Stomach (tissue), 9 donors: ENCODE data around the gene CNDP2. TPM values are rescaled to one million over a fixed set of nuclear protein-coding genes. Genes with fewer than 3 reads are reported as not detected.
A peak's percentile ranks its signal among the peaks of the same experiment; 100 is the strongest.
"Not testable (repeated sequence)": the region's sequence is repeated elsewhere in the genome, so short reads cannot be mapped to it uniquely, and the experiment has no call there.

ENCODE experiments used
- DNase-seq, 2 donors: peaks; one replicate each; pipeline versions ENCODE4 v3.0.0 to v3.0.0-alpha.2; 2013 to 2019
- H3K27ac ChIP-seq, 5 donors: fragments of 200-600 bp in 4 of 5; sonication (generic) in 4 of 5; one replicate each; pipeline ENCODE4 v1.5.1; 2013 to 2019; ENCODE audit warnings: mild to moderate bottlenecking in 1 of 5, moderate library complexity in 1 of 5
- H3K27me3 ChIP-seq, 3 donors: fragments of 200-600 bp; sonication (generic); one replicate each; pipeline ENCODE4 v1.5.1; 2017 to 2019; ENCODE audit warnings: mixed run types in 1 of 3
- H3K36me3 ChIP-seq, 4 donors: fragments of 200-600 bp; sonication (generic); 1 replicate in 3 of 4; 2 replicates in 1 of 4; pipeline ENCODE4 v1.5.1; 2016 to 2019
- H3K4me1 ChIP-seq, 4 donors: fragments of 200-600 bp; sonication (generic); one replicate each; pipeline ENCODE4 v1.5.1; 2016 to 2019
- H3K4me3 ChIP-seq, 4 donors: fragments of 200-600 bp; sonication (generic) in 3 of 4; one replicate each; pipeline ENCODE4 v1.5.1; 2016 to 2019; ENCODE audit warnings: mild to moderate bottlenecking in 1 of 4
- H3K9me3 ChIP-seq, 4 donors: fragments of 200-600 bp; sonication (generic); one replicate each; pipeline ENCODE4 v1.5.1; 2016 to 2019
- CTCF ChIP-seq, 7 experiments: fragments of 450-650 bp in 4 of 7; fragments of 200-600 bp in 3 of 7; sonication (generic) in 3 of 7; IDR thresholded peaks; one replicate each; pipeline ENCODE4 v1.5.1; 2016 to 2019; ENCODE audit warnings: antibody characterized with exemption in 7 of 7, control low read depth in 2 of 7, mild to moderate bottlenecking in 1 of 7
- EP300 ChIP-seq: sonication (generic); formaldehyde crosslinking; IDR thresholded peaks from one replicate; pipeline ENCODE4 v1.6.1; 2017; ENCODE audit warnings: antibody characterized with exemption
- POLR2A ChIP-seq, 4 donors: fragments of 450-650 bp; IDR thresholded peaks; one replicate each; pipeline ENCODE4 v1.6.1; 2016; ENCODE audit warnings: antibody characterized with exemption in 4 of 4, control low read depth in 2 of 4, mild to moderate bottlenecking in 1 of 4, moderate library complexity in 1 of 4
- POLR2AphosphoS5 ChIP-seq, 3 donors: sonication (generic); formaldehyde crosslinking; IDR thresholded peaks; one replicate each; pipeline ENCODE4 v1.6.1; 2016; ENCODE audit warnings: antibody characterized with exemption in 3 of 3
- WGBS, 5 donors: extraction: QIAGEN DNeasy Blood & Tissue Kit in 3 of 5; methylation state at CpG; one replicate each; pipeline versions ENCODE4 v1.1.5 to v1.1.7; 2013 to 2018; 5-methylcytosine and 5-hydroxymethylcytosine counted together
- intact Hi-C: fragments of 100-400 bp; cut with DNase I; formaldehyde crosslinking; loops from one replicate; pipeline ENCODE4 v1.15.1; 2023; ENCODE audit warnings: low total_unique reads
- polyA plus RNA-seq, 3 donors: library from polyadenylated mRNA; stranded (reverse); fragments of 200-250 nt; gene quantifications; one replicate each; pipeline ENCODE4 v1.2.3, GENCODE V29; 2013
- total RNA-seq, 5 donors: library from RNA; depleted of rRNA; stranded (reverse); fragments of >200 nt; gene quantifications; one replicate each; pipeline versions ENCODE4 v1.1.0 to v1.2.3, GENCODE V29; 2014 to 2016
- donor health status: healthy with polysubstance abuse.
- donor health status: Bipolar disorder and iron deficiency.
- donor health status: healthy.

The CNDP2 gene
- total and polyA plus RNA-seq, 8 donors: 12.8 to 204 (median 113) TPM

- Histone ChIP-seq H3K27ac (peak overlapping the region; percentile 74 to 99 (median 88)), H3K4me1 (peaks cover 34 to 62% (median 47%) of the 10 kb centered on the region in 4 donors), H3K9me3 (no peaks in the 10 kb centered on the region), H3K4me3 (peak overlapping the region; percentile 16 to 44 (median 30)), H3K27me3 (no peaks in the 10 kb centered on the region), H3K36me3 (peaks cover 23 to 33% (median 30%) of the 10 kb centered on the region in 4 donors)
- intact Hi-C loops: no loop called here
- peak; percentile 62 to 72 for DNase-seq
- WGBS, 5 donors: 44 to 67% (median 53%) methylated on average over 14 of the region's 14 CpGs
- TF ChIP-seq EP300: no peak
- TF ChIP-seq POLR2AphosphoS5 (IDR thresholded peaks at IDR 0.05): peak in 1 of 3 donors; percentile 15
These were observed 2.8 kb downstream of the CNDP2 start for GRCh38 chr18:74498712-74499627.

- intact Hi-C loops: no loop called here
- peak overlapping the region; percentile 16 to 44 (median 30) for H3K4me3 ChIP-seq
These were observed 3.5 kb downstream of the CNDP2 start for GRCh38 chr18:74499633-74500032.

GRCh38 chr18:74500372-74500771 is 4.2 kb downstream of the CNDP2 start:
- no peak for TF ChIP-seq EP300
- no peak for TF ChIP-seq CTCF (IDR thresholded peaks at IDR 0.05)
- TF ChIP-seq POLR2AphosphoS5 (IDR thresholded peaks at IDR 0.05): no peak
- TF ChIP-seq POLR2A (IDR thresholded peaks at IDR 0.05): no peak
- intact Hi-C loops: no loop called here
- peak overlapping the region in 3 of 4 donors; percentile 27 to 44 (median 32) for H3K4me3 ChIP-seq
- H3K27me3 ChIP-seq: no peaks in the 10 kb centered on the region
- 23 to 56% (median 46%) methylated on average over 6 of the region's 6 CpGs for WGBS, 5 donors
- no peak for DNase-seq
- peaks cover 34 to 58% (median 44%) of the 10 kb centered on the region in 4 donors for H3K4me1 ChIP-seq
- peaks cover 33 to 47% (median 44%) of the 10 kb centered on the region in 4 donors for H3K36me3 ChIP-seq
- peak overlapping the region; percentile 66 to 99 (median 82) for H3K27ac ChIP-seq
- H3K9me3 ChIP-seq: no peaks in the 10 kb centered on the region

More at GRCh38 chr18:74499633-74500032, 3.5 kb downstream of the CNDP2 start:
- peak; percentile 71 to 87 for DNase-seq
- Histone ChIP-seq H3K4me1 (peaks cover 34 to 62% (median 47%) of the 10 kb centered on the region in 4 donors), H3K36me3 (peaks cover 30 to 39% (median 37%) of the 10 kb centered on the region in 4 donors), H3K27me3 (no peaks in the 10 kb centered on the region), H3K27ac (peak overlapping the region; percentile 74 to 99 (median 88)), H3K9me3 (no peaks in the 10 kb centered on the region)
- TF ChIP-seq EP300 (no peak), POLR2AphosphoS5 (IDR thresholded peaks at IDR 0.05) (peak in 2 of 3 donors; percentile 43 to 52)
- WGBS, 5 donors: 20 to 24% (median 22%) methylated on average over 9 of the region's 9 CpGs

GRCh38 chr18:74500774-74501173 is 4.6 kb downstream of the CNDP2 start:
- WGBS, 5 donors: 32 to 56% (median 49%) methylated on average over 8 of the region's 8 CpGs
- Histone ChIP-seq H3K27ac (peak overlapping the region; percentile 66 to 99 (median 82)), H3K36me3 (peaks cover 36 to 49% (median 48%) of the 10 kb centered on the region in 4 donors), H3K4me3 (peak overlapping the region; percentile 5 to 44 (median 30)), H3K4me1 (peaks cover 34 to 61% (median 44%) of the 10 kb centered on the region in 4 donors)
- H3K27me3 ChIP-seq, H3K9me3 ChIP-seq, intact Hi-C loops, DNase-seq: not testable (repeated sequence)

GRCh38 chr18:74501386-74501785 is 5.2 kb downstream of the CNDP2 start:
- Histone ChIP-seq H3K9me3 (no peaks in the 10 kb centered on the region), H3K36me3 (peaks cover 42 to 55% (median 54%) of the 10 kb centered on the region in 4 donors), H3K27ac (peak overlapping the region; percentile 66 to 99 (median 82)), H3K4me3 (peak overlapping the region in 3 of 4 donors; percentile 5 to 44 (median 27)), H3K27me3 (no peaks in the 10 kb centered on the region), H3K4me1 (peaks cover 36 to 67% (median 50%) of the 10 kb centered on the region in 4 donors)
- no peak for DNase-seq
- intact Hi-C loops: no loop called here
- WGBS, 5 donors: 50 to 68% (median 57%) methylated on average over 4 of the region's 4 CpGs
- TF ChIP-seq POLR2A (IDR thresholded peaks at IDR 0.05): no peak
- TF ChIP-seq EP300: no peak
- TF ChIP-seq CTCF (IDR thresholded peaks at IDR 0.05): no peak
- TF ChIP-seq POLR2AphosphoS5 (IDR thresholded peaks at IDR 0.05): no peak
